ENCODE measurements around the gene CCDC197. TPM values are rescaled to one million over a fixed set of nuclear protein-coding genes. Genes with fewer than 3 reads are reported as not detected.

The CCDC197 gene
- total RNA-seq, 1 donor, result not detected

- Histone ChIP-seq H3K4me1 (ENCODE audit: insufficient read depth, low read length) (peaks cover 2% of the 10 kb centered on the region), H3K4me3 (ENCODE audit: insufficient read depth, low read length) (no peak overlapping the region), H2AFZ (ENCODE audit: low read length) (no peak overlapping the region), H3K27ac (ENCODE audit: low read depth, low read length) (no peak overlapping the region), H3K9me3 (ENCODE audit: low read depth, low read length) (no peaks in the 10 kb centered on the region), H3K79me2 (ENCODE audit: insufficient read depth, low read length) (no peaks in the 10 kb centered on the region), H3K27me3 (ENCODE audit: insufficient read depth, low read length) (no peaks in the 10 kb centered on the region), H3K4me2 (ENCODE audit: insufficient read depth, low read length) (no peak overlapping the region), H3K36me3 (ENCODE audit: insufficient read depth, low read length) (no peaks in the 10 kb centered on the region), H4K20me1 (ENCODE audit: insufficient read depth, low read length) (peaks cover 6% of the 10 kb centered on the region)
- TF ChIP-seq CTCF (IDR thresholded peaks at IDR 0.05; ENCODE audit: extremely low read depth, low read depth, low read length), result peak; percentile 90
- DNase-seq (ENCODE audit: insufficient read length, low spot score, missing footprints), result peak; percentile 95
Observed at GRCh38 chr14:94036313-94037167, 39.4 kb downstream of the CCDC197 start.

GRCh38 chr14:94037954-94038353, 40.9 kb downstream of the CCDC197 start:
- Histone ChIP-seq H3K4me3 (ENCODE audit: insufficient read depth, low read length) (no peak overlapping the region), H3K4me1 (ENCODE audit: insufficient read depth, low read length) (peaks cover 16% of the 10 kb centered on the region), H3K9me3 (ENCODE audit: low read depth, low read length) (no peaks in the 10 kb centered on the region), H3K79me2 (ENCODE audit: insufficient read depth, low read length) (no peaks in the 10 kb centered on the region), H3K36me3 (ENCODE audit: insufficient read depth, low read length) (no peaks in the 10 kb centered on the region), H3K4me2 (ENCODE audit: insufficient read depth, low read length) (no peak overlapping the region), H3K27me3 (ENCODE audit: insufficient read depth, low read length) (no peaks in the 10 kb centered on the region), H2AFZ (ENCODE audit: low read length) (no peak overlapping the region), H3K27ac (ENCODE audit: low read depth, low read length) (no peak overlapping the region), H4K20me1 (ENCODE audit: insufficient read depth, low read length) (peaks cover 12% of the 10 kb centered on the region)
- no peak for TF ChIP-seq CTCF (IDR thresholded peaks at IDR 0.05; ENCODE audit: extremely low read depth, low read depth, low read length)
- no peak for DNase-seq (ENCODE audit: insufficient read length, low spot score, missing footprints)

- Histone ChIP-seq H3K9me3 (ENCODE audit: low read depth, low read length) (no peaks in the 10 kb centered on the region), H3K79me2 (ENCODE audit: insufficient read depth, low read length) (no peaks in the 10 kb centered on the region), H3K4me1 (ENCODE audit: insufficient read depth, low read length) (peaks cover 21% of the 10 kb centered on the region), H3K36me3 (ENCODE audit: insufficient read depth, low read length) (no peaks in the 10 kb centered on the region), H3K4me2 (ENCODE audit: insufficient read depth, low read length) (no peak overlapping the region), H3K27ac (ENCODE audit: low read depth, low read length) (no peak overlapping the region), H3K27me3 (ENCODE audit: insufficient read depth, low read length) (no peaks in the 10 kb centered on the region), H2AFZ (ENCODE audit: low read length) (no peak overlapping the region), H4K20me1 (ENCODE audit: insufficient read depth, low read length) (peaks cover 17% of the 10 kb centered on the region), H3K4me3 (ENCODE audit: insufficient read depth, low read length) (no peak overlapping the region)
- TF ChIP-seq CTCF (IDR thresholded peaks at IDR 0.05; ENCODE audit: extremely low read depth, low read depth, low read length), result no peak
- no peak for DNase-seq (ENCODE audit: insufficient read length, low spot score, missing footprints)
Observed at GRCh38 chr14:94038510-94038909, 41.4 kb downstream of the CCDC197 start.

GRCh38 chr14:94038921-94039629, 42.0 kb downstream of the CCDC197 start:
- Histone ChIP-seq H3K4me1 (ENCODE audit: insufficient read depth, low read length) (peaks cover 23% of the 10 kb centered on the region), H3K4me3 (ENCODE audit: insufficient read depth, low read length) (no peak overlapping the region), H3K9me3 (ENCODE audit: low read depth, low read length) (no peaks in the 10 kb centered on the region), H4K20me1 (ENCODE audit: insufficient read depth, low read length) (peaks cover 22% of the 10 kb centered on the region), H3K36me3 (ENCODE audit: insufficient read depth, low read length) (no peaks in the 10 kb centered on the region), H3K27me3 (ENCODE audit: insufficient read depth, low read length) (no peaks in the 10 kb centered on the region), H3K79me2 (ENCODE audit: insufficient read depth, low read length) (no peaks in the 10 kb centered on the region), H3K27ac (ENCODE audit: low read depth, low read length) (no peak overlapping the region), H3K4me2 (ENCODE audit: insufficient read depth, low read length) (no peak overlapping the region), H2AFZ (ENCODE audit: low read length) (no peak overlapping the region)
- no peak for TF ChIP-seq CTCF (IDR thresholded peaks at IDR 0.05; ENCODE audit: extremely low read depth, low read depth, low read length)
- no peak for DNase-seq (ENCODE audit: insufficient read length, low spot score, missing footprints)
